ENCODE measurements around the gene MED13L. TPM values are rescaled to one million over a fixed set of nuclear protein-coding genes. Genes with fewer than 3 reads are reported as not detected.

The MED13L gene
- total and polyA plus RNA-seq, 2 of the 8 experiments (the other 6 are each of a cell fraction or from before 2014, with no cell fraction given) = 15.9 to 51.7 TPM

DNA sequence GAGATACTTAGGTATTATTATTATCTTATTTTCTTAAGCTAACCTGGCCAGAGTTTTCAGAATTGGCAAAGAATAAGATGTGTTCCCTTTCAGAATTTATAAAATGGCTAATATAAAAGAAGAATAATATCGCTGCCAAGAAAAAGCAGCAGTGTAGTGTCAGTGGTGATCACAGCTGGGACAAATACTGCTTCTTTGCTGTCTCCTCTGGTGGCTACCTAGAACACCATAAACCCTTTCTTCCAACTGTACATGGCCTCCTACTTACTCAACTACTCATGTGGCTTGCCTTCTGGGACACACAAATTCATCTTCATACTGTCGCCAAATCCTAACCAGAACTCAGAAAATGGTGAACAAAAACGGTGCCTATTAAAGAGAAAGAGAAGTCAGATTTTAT lies 72.7 kb downstream of the MED13L start:
- no peak overlapping the region for H3K18ac ChIP-seq (ENCODE audit: extremely low read depth, low read length)
- no peak overlapping the region for H3K4me3 ChIP-seq (ENCODE audit: extremely low read depth in 1 of 4, insufficient read depth in 2 of 4, low read depth in 3 of 4, low read length in 4 of 4)
- no peak overlapping the region for H3K4ac ChIP-seq (replicated peaks; ENCODE audit: insufficient read length, low read depth, low read length)
- H3K79me1 ChIP-seq (ENCODE audit: low read depth, low read length) = no peaks in the 10 kb centered on the region
- no peaks in the 10 kb centered on the region for H3K27me3 ChIP-seq (replicated peaks in 1 of 4; ENCODE audit: control insufficient read depth in 3 of 4, extremely low read depth in 1 of 4, insufficient read depth in 3 of 4, low read length in 3 of 4)
- H3K23me2 ChIP-seq (ENCODE audit: low read depth, low read length) = no peaks in the 10 kb centered on the region
- no peak overlapping the region for H3K9ac ChIP-seq (replicated peaks in 1 of 4; ENCODE audit: extremely low read depth in 1 of 4, low read depth in 3 of 4, low read length in 3 of 4)
- no peaks in the 10 kb centered on the region for H3K9me3 ChIP-seq (ENCODE audit: insufficient read depth in 2 of 2, low read depth in 1 of 2, low read length in 1 of 2)
- no peak overlapping the region for H2BK5ac ChIP-seq (ENCODE audit: low read depth, low read length)
- H3K56ac ChIP-seq (replicated peaks; ENCODE audit: insufficient read length, low read depth, low read length) = no peak overlapping the region
- H2BK15ac ChIP-seq (ENCODE audit: low read length) = no peak overlapping the region
- no peak overlapping the region for H2BK120ac ChIP-seq (replicated peaks; ENCODE audit: low read depth, low read length)
- no peak overlapping the region for H4K91ac ChIP-seq (replicated peaks; ENCODE audit: insufficient read length, low read length)
- H4K20me1 ChIP-seq (replicated peaks in 1 of 2; ENCODE audit: control insufficient read depth in 1 of 2, insufficient read depth in 2 of 2, low read length in 2 of 2) = peaks cover 6% of the 10 kb centered on the region in 2 experiments
- WGBS, 2 experiments (ENCODE audit: extremely low coverage in 1 of 2, insufficient coverage in 1 of 2, insufficient read length in 1 of 2, insufficient replicate concordance in 2 of 2, low coverage in 1 of 2, low lambda C conversion rate in 2 of 2, missing lambda C conversion rate in 1 of 2) = 95% methylated on average over 3 of the region's 3 CpGs; no CpG with 5 or more reads in 1 of the 2 experiments
- FAIRE-seq (no peak), DNase-seq (ENCODE audit: low read depth in 1 of 2, low spot score in 2 of 2) (no peak)
- no peak overlapping the region for H4K5ac ChIP-seq (ENCODE audit: insufficient read length, low read depth, low read length)
- H2AFZ ChIP-seq (ENCODE audit: low read length) = no peak overlapping the region
- no peak for TF ChIP-seq POU5F1 (IDR thresholded peaks at IDR 0.05; ENCODE audit: low read depth, low read length)
- no peak for TF ChIP-seq TAF1 (IDR thresholded peaks at IDR 0.05; ENCODE audit: low read depth, low read length)
- no peak for TF ChIP-seq EP300 (IDR thresholded peaks at IDR 0.05; ENCODE audit: borderline replicate concordance in 1 of 2, low read depth in 2 of 2, low read length in 2 of 2)
- ChIA-PET POLR2A (ENCODE audit: partially characterized antibody) (no interaction called here), CTCF (ENCODE audit: partially characterized antibody) (interaction anchor here (1.4 kb wide), 1 partner anchor 14 kb away, joined by 6 read pairs; no protein-coding TSS in a partner anchor)
- no peak overlapping the region for H2BK12ac ChIP-seq (ENCODE audit: low read depth, low read length)
- no peak overlapping the region for H4K8ac ChIP-seq (ENCODE audit: extremely low read depth, insufficient read depth, low read length)
- H3K36me3 ChIP-seq (ENCODE audit: control insufficient read depth in 2 of 4, insufficient read depth in 4 of 4, low read length in 3 of 4) = no peaks in the 10 kb centered on the region
- H3K79me2 ChIP-seq (ENCODE audit: control insufficient read depth in 1 of 2, insufficient read depth in 2 of 2, low read length in 2 of 2) = peaks cover 4 to 90% of the 10 kb centered on the region in 2 experiments; a peak in 3 of 4 replicates
- no peak overlapping the region for H3K4me2 ChIP-seq (ENCODE audit: insufficient read depth in 1 of 2, low read depth in 2 of 2, low read length in 2 of 2)
- no peak overlapping the region for H3K27ac ChIP-seq (ENCODE audit: low read depth, low read length)
- no peak overlapping the region for H2BK20ac ChIP-seq (ENCODE audit: low read length)
- H3K4me1 ChIP-seq (replicated peaks in 1 of 4; ENCODE audit: control insufficient read depth in 3 of 4, insufficient read depth in 4 of 4, low read length in 3 of 4) = no peaks in the 10 kb centered on the region; a peak in 2 of 7 replicates
- H2AK5ac ChIP-seq (ENCODE audit: low read depth, low read length) = no peak overlapping the region
- H3K23ac ChIP-seq (ENCODE audit: insufficient read length) = no peak overlapping the region
- no peak overlapping the region for H3K14ac ChIP-seq (ENCODE audit: insufficient read length)
